Adrenal gland (tissue), 5 donors: Measurements from ENCODE around the gene VEGFA.

Experiments used
- CTCF ChIP-seq, 6 experiments: fragments of 450-650 bp in 4 of 6; fragments of 200-600 bp in 2 of 6; sonication (generic) in 1 of 6; IDR thresholded peaks; 1 replicate in 5 of 6; 2 replicates in 1 of 6; pipeline versions ENCODE4 v1.5.1 to v1.8.0; 2016 to 2021; ENCODE audit warnings: antibody characterized with exemption in 6 of 6, mild to moderate bottlenecking in 2 of 6, moderate library complexity in 1 of 6
- POLR2A ChIP-seq, 2 donors: fragments of 450-650 bp; IDR thresholded peaks; one replicate each; pipeline ENCODE4 v1.6.1; 2017; ENCODE audit warnings: antibody characterized with exemption in 2 of 2, mild to moderate bottlenecking in 2 of 2, moderate library complexity in 1 of 2
- donor health status: DM: no; HTN: no; CAD: no.

GRCh38 chr6:43796168-43796567, 26.2 kb downstream of the VEGFA start:
- no peak for TF ChIP-seq CTCF (IDR thresholded peaks at IDR 0.05)
- no peak for TF ChIP-seq POLR2A (IDR thresholded peaks at IDR 0.05)
